Ramos (cell line): ENCODE measurements around the gene HEATR5B.
"Not testable (repeated sequence)": the region's sequence is repeated elsewhere in the genome, so short reads cannot be mapped to it uniquely, and the experiment has no call there.

Experiments used
- in situ Hi-C: fragments of 300-500 bp; cut with MboI; formaldehyde crosslinking; loops from one replicate; pipeline ENCODE4 v1.14.3; 2022; ENCODE audit warnings: low sequenced_read_pairs; ENCODE audit not compliant: unreplicated experiment

HEATR5B gene

GRCh38 chr2:37070931-37071330, 13.2 kb downstream of the HEATR5B start:
- in situ Hi-C loops, result no loop called here

GRCh38 chr2:37068686-37069085, 15.5 kb downstream of the HEATR5B start:
- in situ Hi-C loops, result no loop called here

GRCh38 chr2:37061776-37062175, 22.4 kb downstream of the HEATR5B start:
- in situ Hi-C loops, result no loop called here

- in situ Hi-C loops, result no loop called here
Measured at GRCh38 chr2:37061013-37061711, 23.0 kb downstream of the HEATR5B start.

- in situ Hi-C loops, result no loop called here
Measured at GRCh38 chr2:37060446-37060845, 23.7 kb downstream of the HEATR5B start.

- in situ Hi-C loops, result no loop called here
Measured at GRCh38 chr2:37059841-37060240, 24.3 kb downstream of the HEATR5B start.

- in situ Hi-C loops, result no loop called here
Measured at GRCh38 chr2:37052600-37053332, 31.4 kb downstream of the HEATR5B start.

GRCh38 chr2:37039580-37039979, 44.6 kb downstream of the HEATR5B start:
- in situ Hi-C loops, result no loop called here

- in situ Hi-C loops, result no loop called here
Measured at GRCh38 chr2:37037771-37038170, 46.4 kb downstream of the HEATR5B start.

GRCh38 chr2:37029758-37030157, 54.4 kb downstream of the HEATR5B start:
- in situ Hi-C loops, result no loop called here

GRCh38 chr2:37026050-37026449, 58.1 kb downstream of the HEATR5B start:
- in situ Hi-C loops, result no loop called here

- in situ Hi-C loops, result no loop called here
Measured at GRCh38 chr2:37020887-37021796, 63.0 kb downstream of the HEATR5B start.

GRCh38 chr2:37020212-37020886, 63.8 kb downstream of the HEATR5B start:
- in situ Hi-C loops, result no loop called here

GRCh38 chr2:37013315-37013641, 70.9 kb downstream of the HEATR5B start:
- in situ Hi-C loops, result no loop called here

GRCh38 chr2:37011130-37011529, 73.0 kb downstream of the HEATR5B start:
- in situ Hi-C loops, result no loop called here

- in situ Hi-C loops, result no loop called here
Measured at GRCh38 chr2:37005118-37005868, 78.9 kb downstream of the HEATR5B start.

- in situ Hi-C loops, result no loop called here
Measured at GRCh38 chr2:37000988-37001556, 83.1 kb downstream of the HEATR5B start.

- in situ Hi-C loops, result no loop called here
Measured at GRCh38 chr2:37000318-37000717, 83.9 kb downstream of the HEATR5B start.

- in situ Hi-C loops, result not testable (repeated sequence)
Measured at GRCh38 chr2:36999416-36999815, 84.8 kb downstream of the HEATR5B start.
